A549 treated with GW870086 at 1 μM for 4 hours (cell line): Measurements from ENCODE around the gene USF1. TPM values are rescaled to one million over a fixed set of nuclear protein-coding genes. Genes with fewer than 3 reads are reported as not detected.

ENCODE experiments used
- total RNA-seq: library from RNA; stranded (reverse); fragments of 200-300 nt; extraction: Qiagen RNA extraction; gene quantifications from 5 replicates; pipeline ENCODE4 v1.2.3, GENCODE V29; 2022; ENCODE audit warnings: low read depth

Gene USF1
- 49.1 to 56.7 TPM (median 53.8 TPM) in 5 replicates for total RNA-seq

GRCh38 chr1:161045736-161046604 lies at the start of gene USF1:
TSS of gene USF1 (minus strand) at chr1:161045977. CDS start at chr1:161043275, 2,702 bp downstream.

GRCh38 chr1:161089251-161089924 lies 43.6 kb upstream of the USF1 start, which contains the start of gene NECTIN4:
TSS of gene NECTIN4 (minus strand) at chr1:161089558. CDS start at chr1:161089296, 262 bp downstream.

GRCh38 chr1:161069731-161070270 lies 24.0 kb upstream of the USF1 start, which contains the start of gene ARHGAP30:
TSS of gene ARHGAP30 (minus strand) at chr1:161069891. CDS start at chr1:161069624, 267 bp downstream.

GRCh38 chr1:161038523-161039153 lies 7.1 kb downstream of the USF1 start, which contains the start of gene TSTD1:
TSS of gene TSTD1 (minus strand) at chr1:161038964. CDS start at chr1:161038889, 75 bp downstream.

GRCh38 chr1:161020509-161021164 lies 25.1 kb downstream of the USF1 start, which contains the start of gene F11R:
TSS of gene F11R (minus strand) at chr1:161021152. CDS start at chr1:161021073, 79 bp downstream.

Other genes starting within 250 kb of the USF1 start
- 0.11 to 0.22 TPM (median 0.16 TPM) in 5 replicates for gene LY9, start 249.8 kb downstream of the USF1 start, total RNA-seq
- not detected in 5 replicates for gene CD244, start 183.1 kb downstream of the USF1 start, total RNA-seq
- gene ITLN1, start 160.8 kb downstream of the USF1 start, total RNA-seq = not detected in 5 replicates
- gene ITLN2, start 91.2 kb downstream of the USF1 start, total RNA-seq = 0.30 to 0.93 TPM (median 0.57 TPM) in 5 replicates
- gene F11R, start 24.8 kb downstream of the USF1 start, total RNA-seq = 46.4 to 85.2 TPM (median 65.9 TPM) in 5 replicates
- 0.22 to 0.33 TPM (median 0.30 TPM) in 4 of 5 replicates, not detected in the other for gene TSTD1, start 7.0 kb downstream of the USF1 start, total RNA-seq
- gene ARHGAP30, start 23.9 kb upstream of the USF1 start, total RNA-seq = 0.07 to 0.14 TPM (median 0.10 TPM) in 4 of 5 replicates, not detected in the other
- gene NECTIN4, start 43.6 kb upstream of the USF1 start, total RNA-seq = 2.0 to 3.1 TPM (median 2.1 TPM) in 5 replicates
- gene KLHDC9, start 52.4 kb upstream of the USF1 start, total RNA-seq = 1.4 to 2.0 TPM (median 1.6 TPM) in 5 replicates
- gene PFDN2, start 72.1 kb upstream of the USF1 start, total RNA-seq = 103 to 127 TPM (median 108 TPM) in 5 replicates
- 28.4 to 32.9 TPM (median 30.2 TPM) in 5 replicates for gene NIT1, start 72.1 kb upstream of the USF1 start, total RNA-seq
- 26.5 to 32.2 TPM (median 30.1 TPM) in 5 replicates for gene DEDD, start 86.7 kb upstream of the USF1 start, total RNA-seq
- 83.0 to 144 TPM (median 90.5 TPM) in 5 replicates for gene UFC1, start 108.0 kb upstream of the USF1 start, total RNA-seq
- 16.0 to 23.4 TPM (median 21.1 TPM) in 5 replicates for gene USP21, start 113.5 kb upstream of the USF1 start, total RNA-seq
- gene PPOX, start 120.4 kb upstream of the USF1 start, total RNA-seq = 13.8 to 17.2 TPM (median 14.6 TPM) in 5 replicates
- gene B4GALT3, start 131.5 kb upstream of the USF1 start, total RNA-seq = 22.6 to 27.7 TPM (median 26.3 TPM) in 5 replicates
- gene ADAMTS4, start 153.1 kb upstream of the USF1 start, total RNA-seq = 0.03 TPM in 1 of 5 replicates, not detected in the others
- 75.9 to 106 TPM (median 84.1 TPM) in 5 replicates for gene NDUFS2, start 156.4 kb upstream of the USF1 start, total RNA-seq
- 0.46 to 0.74 TPM in 2 of 5 replicates, not detected in the others for gene FCER1G, start 169.3 kb upstream of the USF1 start, total RNA-seq
- 3.2 TPM in 1 of 5 replicates, not detected in the others for gene APOA2, start 177.7 kb upstream of the USF1 start, total RNA-seq
- 9.3 to 12.6 TPM (median 11.7 TPM) in 5 replicates for gene TOMM40L, start 180.1 kb upstream of the USF1 start, total RNA-seq
- gene NR1I3, start 192.2 kb upstream of the USF1 start, total RNA-seq = 0.26 TPM in 1 of 5 replicates, not detected in the others
- gene PCP4L1, start 212.8 kb upstream of the USF1 start, total RNA-seq = 0.10 to 0.11 TPM in 2 of 5 replicates, not detected in the others